ENCODE data around the gene OSTF1. TPM values are rescaled to one million over a fixed set of nuclear protein-coding genes. Genes with fewer than 3 reads are reported as not detected.

Gene OSTF1
- total RNA-seq, 1 donor from 2014 or later: 4.4 TPM

DNA sequence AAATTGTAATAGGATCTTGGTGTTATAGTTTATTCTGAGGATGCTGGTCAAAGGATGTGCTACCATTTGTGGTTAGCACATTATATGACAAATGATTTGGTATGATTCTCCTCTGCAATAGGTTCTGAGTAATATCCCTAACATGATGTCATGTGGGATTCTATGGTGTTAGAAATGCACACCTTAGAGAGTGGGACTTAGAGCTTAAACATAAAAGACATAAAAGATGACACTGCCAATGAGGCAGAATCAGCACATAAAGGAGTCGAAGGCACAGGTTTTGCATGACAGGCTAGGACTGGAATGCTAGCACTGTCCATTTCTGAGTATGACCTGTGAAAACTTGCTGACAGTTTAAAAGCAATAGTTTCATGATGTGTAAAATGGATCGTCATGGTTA, 100.4 kb downstream of the OSTF1 start:
- H3K4me1 Mint-ChIP-seq: no peaks in the 10 kb centered on the region
- H3K36me3 Mint-ChIP-seq (ENCODE audit: low read depth): no peaks in the 10 kb centered on the region
- H3K27ac Mint-ChIP-seq (ENCODE audit: unreplicated experiment): no peak overlapping the region
- H3K27me3 Mint-ChIP-seq (ENCODE audit: low read depth): peaks cover 12% of the 10 kb centered on the region
- no peaks in the 10 kb centered on the region for H3K9me3 Mint-ChIP-seq
- TF ChIP-seq, protein P1, sequence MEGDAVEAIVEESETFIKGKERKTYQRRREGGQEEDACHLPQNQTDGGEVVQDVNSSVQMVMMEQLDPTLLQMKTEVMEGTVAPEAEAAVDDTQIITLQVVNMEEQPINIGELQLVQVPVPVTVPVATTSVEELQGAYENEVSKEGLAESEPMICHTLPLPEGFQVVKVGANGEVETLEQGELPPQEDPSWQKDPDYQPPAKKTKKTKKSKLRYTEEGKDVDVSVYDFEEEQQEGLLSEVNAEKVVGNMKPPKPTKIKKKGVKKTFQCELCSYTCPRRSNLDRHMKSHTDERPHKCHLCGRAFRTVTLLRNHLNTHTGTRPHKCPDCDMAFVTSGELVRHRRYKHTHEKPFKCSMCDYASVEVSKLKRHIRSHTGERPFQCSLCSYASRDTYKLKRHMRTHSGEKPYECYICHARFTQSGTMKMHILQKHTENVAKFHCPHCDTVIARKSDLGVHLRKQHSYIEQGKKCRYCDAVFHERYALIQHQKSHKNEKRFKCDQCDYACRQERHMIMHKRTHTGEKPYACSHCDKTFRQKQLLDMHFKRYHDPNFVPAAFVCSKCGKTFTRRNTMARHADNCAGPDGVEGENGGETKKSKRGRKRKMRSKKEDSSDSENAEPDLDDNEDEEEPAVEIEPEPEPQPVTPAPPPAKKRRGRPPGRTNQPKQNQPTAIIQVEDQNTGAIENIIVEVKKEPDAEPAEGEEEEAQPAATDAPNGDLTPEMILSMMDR (conservative IDR thresholded peaks at IDR 0.05): no peak
- H3K4me3 Mint-ChIP-seq: no peak overlapping the region
- no peak for DNase-seq (ENCODE audit: low read depth, low spot score)

DNA sequence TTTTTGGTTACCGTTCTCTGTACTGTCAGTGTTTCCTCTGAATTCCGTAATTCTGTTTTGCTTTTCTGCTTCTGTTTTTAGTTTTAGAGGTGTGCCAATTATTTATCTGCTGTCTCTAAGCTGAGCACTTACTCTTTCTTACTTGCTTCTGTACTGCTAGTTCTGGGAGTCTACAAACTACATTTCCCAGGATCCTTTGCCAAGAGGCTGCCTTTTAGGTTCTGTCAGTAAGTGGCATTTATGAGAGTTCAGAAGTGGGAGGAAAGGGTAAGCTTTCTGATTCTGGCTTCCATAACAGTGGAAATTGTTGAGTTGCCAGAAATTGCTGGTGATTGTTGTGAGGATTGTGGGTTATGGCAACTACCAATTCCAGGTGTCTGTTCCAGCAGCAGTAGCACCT, 102.4 kb downstream of the OSTF1 start:
- H3K9me3 Mint-ChIP-seq: no peaks in the 10 kb centered on the region
- no peaks in the 10 kb centered on the region for H3K4me1 Mint-ChIP-seq
- peaks cover 23% of the 10 kb centered on the region for H3K27me3 Mint-ChIP-seq (ENCODE audit: low read depth)
- TF ChIP-seq, protein P1 (conservative IDR thresholded peaks at IDR 0.05): no peak
- DNase-seq (ENCODE audit: low read depth, low spot score): no peak
- H3K36me3 Mint-ChIP-seq (ENCODE audit: low read depth): no peaks in the 10 kb centered on the region
- H3K27ac Mint-ChIP-seq (ENCODE audit: unreplicated experiment): no peak overlapping the region
- H3K4me3 Mint-ChIP-seq: no peak overlapping the region

Other genes with a start within 250 kb of the OSTF1 start
- gene TRPM6, start 200.6 kb upstream of the OSTF1 start, total RNA-seq: not detected in 2 replicates
- 12.7 and 13.4 TPM in 2 replicates for gene C9orf40, start 135.6 kb upstream of the OSTF1 start, total RNA-seq
- gene CARNMT1, start 60.2 kb upstream of the OSTF1 start, total RNA-seq: 19.6 and 20.1 TPM in 2 replicates
- gene NMRK1, start 359 bp upstream of the OSTF1 start, total RNA-seq: 1.2 and 2.3 TPM in 2 replicates

Data from neural crest cell (in vitro differentiated cells).